Mucosa of stomach (tissue), 1 donor: Measurements from ENCODE around the gene NOS1AP.
A peak's percentile ranks its signal among the peaks of the same experiment; 100 is the strongest.

Experiments used
- H3K27me3 ChIP-seq: one replicate; pipeline ENCODE4 v1.7.0; 2013; ENCODE audit warnings: mild to moderate bottlenecking, low read length; ENCODE audit not compliant: control insufficient read depth, insufficient read depth
- H3K36me3 ChIP-seq: one replicate; pipeline ENCODE4 v1.7.0; 2013; ENCODE audit warnings: low read length; ENCODE audit not compliant: control insufficient read depth, insufficient read depth
- H3K4me1 ChIP-seq: one replicate; pipeline ENCODE4 v1.7.0; 2013; ENCODE audit warnings: mild to moderate bottlenecking, low read length; ENCODE audit not compliant: control insufficient read depth, insufficient read depth
- H3K4me3 ChIP-seq: one replicate; pipeline ENCODE4 v1.7.0; 2013; ENCODE audit warnings: low read length
- H3K9ac ChIP-seq: one replicate; pipeline ENCODE4 v1.7.0; 2013; ENCODE audit warnings: mild to moderate bottlenecking, low read length, moderate library complexity
- H3K9me3 ChIP-seq: one replicate; pipeline ENCODE4 v1.7.0; 2013; ENCODE audit warnings: mild to moderate bottlenecking, low read length, moderate library complexity; ENCODE audit not compliant: control insufficient read depth
- donor health status: Pancreatic carcinoma.

Gene NOS1AP

DNA sequence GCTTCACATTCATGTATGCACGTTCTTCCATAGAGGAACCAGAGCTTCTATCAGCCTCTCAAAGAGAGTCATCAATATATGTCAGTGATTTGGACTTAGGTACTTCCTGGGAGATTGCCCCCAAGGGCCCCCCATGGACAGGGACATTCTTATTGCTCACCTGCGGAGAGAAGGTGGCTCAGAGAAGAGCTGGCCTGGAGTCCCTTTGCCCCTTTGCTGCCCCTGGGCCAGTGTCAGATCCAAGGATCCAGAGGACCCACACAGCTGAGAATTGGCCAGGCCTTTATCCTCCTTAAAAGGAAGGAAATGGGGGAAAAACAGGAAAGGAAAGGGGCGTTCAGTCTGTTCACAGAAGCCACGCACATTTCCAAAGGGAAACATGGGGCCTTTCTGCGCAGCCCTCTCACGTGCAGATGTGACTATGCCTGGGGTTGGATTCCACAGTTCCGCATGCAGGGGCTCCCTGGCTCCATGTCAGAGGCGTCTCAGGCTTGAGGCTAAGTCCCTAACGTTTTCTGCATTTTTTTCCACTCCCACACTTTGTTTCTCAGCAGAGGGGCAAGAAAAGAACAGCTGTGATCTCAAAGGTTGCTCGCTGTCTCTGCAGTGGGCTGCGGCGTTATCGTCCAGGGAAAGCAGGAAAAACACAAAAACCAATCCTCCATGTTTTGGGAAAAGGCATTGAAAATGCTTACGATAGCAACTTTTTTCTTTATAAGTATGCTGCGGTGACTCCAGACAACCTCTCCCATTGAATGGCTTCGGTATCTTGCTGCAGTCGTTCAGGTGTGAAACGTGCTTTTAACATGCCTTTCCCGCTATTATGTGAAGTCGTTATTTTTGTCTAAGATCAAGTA lies 318.0 kb downstream of the NOS1AP start:
- H3K9ac ChIP-seq, result no peak overlapping the region
- no peak overlapping the region for H3K4me3 ChIP-seq
- no peaks in the 10 kb centered on the region for H3K9me3 ChIP-seq
- H3K36me3 ChIP-seq, result no peaks in the 10 kb centered on the region
- peaks cover 31% of the 10 kb centered on the region for H3K4me1 ChIP-seq
- no peaks in the 10 kb centered on the region for H3K27me3 ChIP-seq

DNA sequence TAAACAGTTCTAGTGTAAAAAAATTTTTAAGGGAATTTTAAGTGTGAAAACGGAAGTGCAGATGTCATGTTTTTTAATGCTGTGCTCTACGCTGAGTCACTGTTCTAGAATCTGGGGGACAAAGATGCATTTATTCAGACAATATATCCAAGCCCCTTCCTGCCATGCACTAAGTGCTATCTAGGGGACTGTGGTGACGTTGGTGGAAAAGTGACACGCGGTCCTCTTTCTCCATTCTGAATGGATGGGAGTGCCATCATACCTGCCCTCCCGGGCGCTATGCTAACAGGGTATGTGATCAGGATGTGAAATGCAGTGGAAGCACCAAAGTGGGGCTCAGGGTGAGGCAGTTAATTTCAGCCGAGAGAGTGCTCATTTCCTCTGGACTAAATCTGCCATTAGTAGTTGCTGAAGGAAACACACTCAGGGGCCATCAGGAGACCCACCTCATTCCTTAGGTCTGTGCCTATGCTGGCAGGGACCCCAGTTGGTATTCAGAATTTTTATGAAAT lies 318.6 kb downstream of the NOS1AP start:
- Histone ChIP-seq H3K9me3 (no peaks in the 10 kb centered on the region), H3K36me3 (no peaks in the 10 kb centered on the region), H3K27me3 (no peaks in the 10 kb centered on the region), H3K4me3 (no peak overlapping the region), H3K4me1 (peaks cover 27% of the 10 kb centered on the region), H3K9ac (no peak overlapping the region)

DNA sequence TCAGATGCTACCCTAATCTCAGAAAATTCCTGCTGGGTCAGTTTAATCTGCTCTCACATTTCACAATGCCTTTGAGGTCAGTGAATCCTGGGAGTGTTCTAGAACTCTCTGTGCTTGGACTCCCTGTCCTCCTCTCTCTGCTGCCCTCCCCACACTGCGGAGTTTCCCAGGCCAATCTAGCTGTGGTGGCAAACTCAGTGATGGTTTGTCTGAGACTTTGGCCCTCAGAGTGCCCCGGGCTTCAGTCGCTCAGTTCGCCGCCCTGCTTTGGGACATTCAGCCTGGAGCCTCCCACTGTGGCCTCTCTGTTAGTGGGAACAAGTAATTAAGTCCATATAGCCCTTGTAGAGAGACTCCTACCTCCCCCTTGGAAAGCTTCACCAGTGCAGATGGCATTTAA lies 319.1 kb downstream of the NOS1AP start:
- Histone ChIP-seq H3K9ac (no peak overlapping the region), H3K9me3 (no peaks in the 10 kb centered on the region), H3K4me3 (no peak overlapping the region), H3K27me3 (no peaks in the 10 kb centered on the region), H3K4me1 (peaks cover 27% of the 10 kb centered on the region), H3K36me3 (no peaks in the 10 kb centered on the region)

GRCh38 chr1:162389021-162389818 lies 319.7 kb downstream of the NOS1AP start:
- Histone ChIP-seq H3K27me3 (no peaks in the 10 kb centered on the region), H3K36me3 (no peaks in the 10 kb centered on the region), H3K4me1 (peaks cover 27% of the 10 kb centered on the region), H3K4me3 (no peak overlapping the region), H3K9ac (no peak overlapping the region), H3K9me3 (no peaks in the 10 kb centered on the region)

GRCh38 chr1:162389971-162390370 lies 320.5 kb downstream of the NOS1AP start:
- Histone ChIP-seq H3K4me1 (peaks cover 27% of the 10 kb centered on the region), H3K9me3 (no peaks in the 10 kb centered on the region), H3K9ac (no peak overlapping the region), H3K27me3 (no peaks in the 10 kb centered on the region), H3K36me3 (no peaks in the 10 kb centered on the region), H3K4me3 (no peak overlapping the region)

GRCh38 chr1:162390396-162391185 lies 321.1 kb downstream of the NOS1AP start:
- Histone ChIP-seq H3K9ac (no peak overlapping the region), H3K36me3 (no peaks in the 10 kb centered on the region), H3K4me1 (peaks cover 27% of the 10 kb centered on the region), H3K9me3 (no peaks in the 10 kb centered on the region), H3K27me3 (no peaks in the 10 kb centered on the region), H3K4me3 (no peak overlapping the region)

GRCh38 chr1:162391790-162392563 lies 322.5 kb downstream of the NOS1AP start:
- H3K9ac ChIP-seq, result no peak overlapping the region
- no peaks in the 10 kb centered on the region for H3K9me3 ChIP-seq
- H3K4me1 ChIP-seq, result peaks cover 27% of the 10 kb centered on the region
- peak overlapping the region; percentile 6 for H3K4me3 ChIP-seq
- no peaks in the 10 kb centered on the region for H3K36me3 ChIP-seq
- H3K27me3 ChIP-seq, result no peaks in the 10 kb centered on the region

GRCh38 chr1:162396201-162396906 lies 326.9 kb downstream of the NOS1AP start:
- no peaks in the 10 kb centered on the region for H3K36me3 ChIP-seq
- no peak overlapping the region for H3K4me3 ChIP-seq
- H3K27me3 ChIP-seq, result no peaks in the 10 kb centered on the region
- peaks cover 5% of the 10 kb centered on the region for H3K4me1 ChIP-seq
- H3K9ac ChIP-seq, result no peak overlapping the region
- H3K9me3 ChIP-seq, result no peaks in the 10 kb centered on the region

- Histone ChIP-seq H3K4me1 (no peaks in the 10 kb centered on the region), H3K4me3 (no peak overlapping the region), H3K27me3 (no peaks in the 10 kb centered on the region), H3K9ac (no peak overlapping the region), H3K9me3 (no peaks in the 10 kb centered on the region), H3K36me3 (no peaks in the 10 kb centered on the region)
Measured at GRCh38 chr1:162397039-162397448, 327.6 kb downstream of the NOS1AP start.

DNA sequence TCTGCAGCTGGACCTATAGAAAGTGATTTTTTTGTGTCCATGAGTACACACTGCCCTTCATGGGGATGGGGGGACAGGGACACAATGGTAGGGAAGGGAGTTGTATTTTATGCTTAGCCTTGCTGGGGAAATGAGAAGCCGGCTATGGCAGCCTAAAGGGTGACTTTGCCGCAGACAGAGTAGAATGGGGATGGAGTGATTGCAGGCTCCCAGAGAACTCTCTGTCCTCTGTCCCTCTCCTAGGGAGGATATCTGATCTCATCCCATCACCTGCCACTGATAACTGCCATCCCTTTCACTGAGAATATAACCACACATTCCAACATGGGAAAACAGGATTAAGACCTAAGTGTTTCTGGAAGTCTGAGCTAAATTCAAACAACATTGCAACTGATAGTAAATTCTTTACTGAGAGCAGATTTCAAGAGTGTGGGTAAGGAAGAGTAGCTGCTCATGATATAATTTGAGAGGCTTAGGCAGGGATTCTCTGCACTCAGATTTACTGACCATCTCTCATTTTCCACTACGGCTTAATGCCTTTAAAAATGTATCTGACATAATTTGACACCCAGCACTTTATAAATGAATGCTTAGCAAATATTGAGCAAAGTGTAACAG lies 328.6 kb downstream of the NOS1AP start:
- Histone ChIP-seq H3K9me3 (no peaks in the 10 kb centered on the region), H3K4me3 (no peak overlapping the region), H3K36me3 (no peaks in the 10 kb centered on the region), H3K4me1 (no peaks in the 10 kb centered on the region), H3K9ac (no peak overlapping the region), H3K27me3 (no peaks in the 10 kb centered on the region)
